GM23338 (cell line): ENCODE results near the gene HELZ.

Experiments
- CREB1 ChIP-seq: fragments of 250-450 bp; sonication (Bioruptor Pico); IDR thresholded peaks from 2 replicates; pipeline ENCODE4 v1.5.0; 2020; ENCODE audit warnings: low read depth, mild to moderate bottlenecking, moderate library complexity
- EZH2 ChIP-seq: fragments of 200-600 bp; sonication (generic); IDR thresholded peaks from one replicate; pipeline ENCODE4 v1.8.0; 2017; ENCODE audit warnings: antibody characterized with exemption, mild to moderate bottlenecking, low read depth; ENCODE audit not compliant: unreplicated experiment
- EZH2phosphoT487 ChIP-seq: fragments of 200-600 bp; sonication (generic); IDR thresholded peaks from one replicate; pipeline ENCODE4 v1.8.1; 2018; ENCODE audit warnings: antibody characterized with exemption; ENCODE audit not compliant: unreplicated experiment
- JUNB ChIP-seq: IDR thresholded peaks from one replicate; pipeline ENCODE4 v1.6.1; 2016; ENCODE audit warnings: antibody characterized with exemption; ENCODE audit not compliant: unreplicated experiment
- NANOG ChIP-seq: IDR thresholded peaks from 2 replicates; pipeline ENCODE4 v1.6.1; 2016; ENCODE audit warnings: antibody characterized with exemption, borderline replicate concordance
- POLR2AphosphoS5 ChIP-seq: IDR thresholded peaks from 2 replicates; pipeline ENCODE4 v1.6.1; 2016; ENCODE audit warnings: antibody characterized with exemption, low read depth
- STAT1 ChIP-seq: IDR thresholded peaks from one replicate; pipeline ENCODE4 v1.6.1; 2016; ENCODE audit warnings: antibody characterized with exemption; ENCODE audit not compliant: unreplicated experiment
- ZNF114 ChIP-seq: fragments of 250-450 bp; sonication (Bioruptor Pico); IDR thresholded peaks from 2 replicates; pipeline ENCODE4 v1.5.0; 2020; ENCODE audit warnings: mild to moderate bottlenecking, moderate library complexity
- TF ChIP-seq, protein P1 (sequence below), 2 experiments: fragments of 200-600 bp in 1 of 2; sonication (generic) in 1 of 2; conservative IDR thresholded peaks; 2 replicates each; pipeline versions ENCODE4 v1.5.1 to v1.6.1; 2016 to 2017; ENCODE audit warnings: antibody characterized with exemption in 2 of 2, low read depth in 2 of 2, mild to moderate bottlenecking in 2 of 2, moderate library complexity in 1 of 2
- TF ChIP-seq, protein P2 (sequence below): IDR thresholded peaks from 2 replicates; pipeline ENCODE4 v1.6.1; 2016; ENCODE audit warnings: antibody characterized with exemption
- TF ChIP-seq, protein P3 (sequence below): IDR thresholded peaks from one replicate; pipeline ENCODE4 v1.6.1; 2018; ENCODE audit warnings: antibody characterized with exemption; ENCODE audit not compliant: unreplicated experiment

DNA sequence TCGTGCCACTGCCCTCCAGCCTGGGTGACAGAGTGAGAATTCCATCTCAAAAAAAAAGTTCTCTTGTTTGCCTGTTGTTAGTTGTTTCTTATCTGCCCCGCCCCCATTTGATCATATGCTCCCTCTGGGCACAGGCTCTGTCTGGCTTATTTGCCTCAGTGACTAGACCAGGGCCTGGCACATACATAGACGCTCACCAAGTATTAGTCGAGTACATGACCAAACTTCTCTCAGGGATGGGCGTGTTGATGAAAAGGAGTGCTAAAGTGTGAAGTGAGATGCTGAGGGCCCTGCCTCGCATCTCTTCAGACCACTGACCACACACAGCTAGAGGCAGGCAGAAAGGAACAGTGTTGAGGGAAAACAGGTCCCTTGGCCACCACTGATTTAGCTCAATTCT is 3.3 kb upstream of the HELZ start:
- TF ChIP-seq, protein P1, sequence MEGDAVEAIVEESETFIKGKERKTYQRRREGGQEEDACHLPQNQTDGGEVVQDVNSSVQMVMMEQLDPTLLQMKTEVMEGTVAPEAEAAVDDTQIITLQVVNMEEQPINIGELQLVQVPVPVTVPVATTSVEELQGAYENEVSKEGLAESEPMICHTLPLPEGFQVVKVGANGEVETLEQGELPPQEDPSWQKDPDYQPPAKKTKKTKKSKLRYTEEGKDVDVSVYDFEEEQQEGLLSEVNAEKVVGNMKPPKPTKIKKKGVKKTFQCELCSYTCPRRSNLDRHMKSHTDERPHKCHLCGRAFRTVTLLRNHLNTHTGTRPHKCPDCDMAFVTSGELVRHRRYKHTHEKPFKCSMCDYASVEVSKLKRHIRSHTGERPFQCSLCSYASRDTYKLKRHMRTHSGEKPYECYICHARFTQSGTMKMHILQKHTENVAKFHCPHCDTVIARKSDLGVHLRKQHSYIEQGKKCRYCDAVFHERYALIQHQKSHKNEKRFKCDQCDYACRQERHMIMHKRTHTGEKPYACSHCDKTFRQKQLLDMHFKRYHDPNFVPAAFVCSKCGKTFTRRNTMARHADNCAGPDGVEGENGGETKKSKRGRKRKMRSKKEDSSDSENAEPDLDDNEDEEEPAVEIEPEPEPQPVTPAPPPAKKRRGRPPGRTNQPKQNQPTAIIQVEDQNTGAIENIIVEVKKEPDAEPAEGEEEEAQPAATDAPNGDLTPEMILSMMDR (conservative IDR thresholded peaks at IDR 0.05; ENCODE audit: low read depth in 2 of 2): no peak
- TF ChIP-seq EZH2 (no peak), EZH2phosphoT487 (no peak), POLR2AphosphoS5 (no peak), JUNB (no peak), CREB1 (no peak), STAT1 (no peak), NANOG (no peak), ZNF114 (CRISPR knock-in tag) (no peak)
- TF ChIP-seq, protein P2, sequence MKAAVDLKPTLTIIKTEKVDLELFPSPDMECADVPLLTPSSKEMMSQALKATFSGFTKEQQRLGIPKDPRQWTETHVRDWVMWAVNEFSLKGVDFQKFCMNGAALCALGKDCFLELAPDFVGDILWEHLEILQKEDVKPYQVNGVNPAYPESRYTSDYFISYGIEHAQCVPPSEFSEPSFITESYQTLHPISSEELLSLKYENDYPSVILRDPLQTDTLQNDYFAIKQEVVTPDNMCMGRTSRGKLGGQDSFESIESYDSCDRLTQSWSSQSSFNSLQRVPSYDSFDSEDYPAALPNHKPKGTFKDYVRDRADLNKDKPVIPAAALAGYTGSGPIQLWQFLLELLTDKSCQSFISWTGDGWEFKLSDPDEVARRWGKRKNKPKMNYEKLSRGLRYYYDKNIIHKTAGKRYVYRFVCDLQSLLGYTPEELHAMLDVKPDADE: no peak
- TF ChIP-seq, protein P3, sequence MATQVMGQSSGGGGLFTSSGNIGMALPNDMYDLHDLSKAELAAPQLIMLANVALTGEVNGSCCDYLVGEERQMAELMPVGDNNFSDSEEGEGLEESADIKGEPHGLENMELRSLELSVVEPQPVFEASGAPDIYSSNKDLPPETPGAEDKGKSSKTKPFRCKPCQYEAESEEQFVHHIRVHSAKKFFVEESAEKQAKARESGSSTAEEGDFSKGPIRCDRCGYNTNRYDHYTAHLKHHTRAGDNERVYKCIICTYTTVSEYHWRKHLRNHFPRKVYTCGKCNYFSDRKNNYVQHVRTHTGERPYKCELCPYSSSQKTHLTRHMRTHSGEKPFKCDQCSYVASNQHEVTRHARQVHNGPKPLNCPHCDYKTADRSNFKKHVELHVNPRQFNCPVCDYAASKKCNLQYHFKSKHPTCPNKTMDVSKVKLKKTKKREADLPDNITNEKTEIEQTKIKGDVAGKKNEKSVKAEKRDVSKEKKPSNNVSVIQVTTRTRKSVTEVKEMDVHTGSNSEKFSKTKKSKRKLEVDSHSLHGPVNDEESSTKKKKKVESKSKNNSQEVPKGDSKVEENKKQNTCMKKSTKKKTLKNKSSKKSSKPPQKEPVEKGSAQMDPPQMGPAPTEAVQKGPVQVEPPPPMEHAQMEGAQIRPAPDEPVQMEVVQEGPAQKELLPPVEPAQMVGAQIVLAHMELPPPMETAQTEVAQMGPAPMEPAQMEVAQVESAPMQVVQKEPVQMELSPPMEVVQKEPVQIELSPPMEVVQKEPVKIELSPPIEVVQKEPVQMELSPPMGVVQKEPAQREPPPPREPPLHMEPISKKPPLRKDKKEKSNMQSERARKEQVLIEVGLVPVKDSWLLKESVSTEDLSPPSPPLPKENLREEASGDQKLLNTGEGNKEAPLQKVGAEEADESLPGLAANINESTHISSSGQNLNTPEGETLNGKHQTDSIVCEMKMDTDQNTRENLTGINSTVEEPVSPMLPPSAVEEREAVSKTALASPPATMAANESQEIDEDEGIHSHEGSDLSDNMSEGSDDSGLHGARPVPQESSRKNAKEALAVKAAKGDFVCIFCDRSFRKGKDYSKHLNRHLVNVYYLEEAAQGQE: no peak
